WTC11 (cell line): ENCODE measurements around the gene NAA60. TPM values are rescaled to one million over a fixed set of nuclear protein-coding genes. Genes with fewer than 3 reads are reported as not detected.

Experiments used
- ATAC-seq: fragments of 200-7000 bp; cut with Tn5 transposase; 2 replicates; pipeline ENCODE4 v1.10.0; 2021; ENCODE audit warnings: mild to moderate bottlenecking, moderate library complexity
- CTCF ChIA-PET: fragments of 300-600 bp; sonication (Branson Sonifier 250); formaldehyde crosslinking; loops from one replicate; lab custom pipeline; 2021; ENCODE audit warnings: antibody characterized with exemption; lab: Charles Lee
- POLR2A ChIA-PET: fragments of 350-600 bp; sonication (Branson Sonifier 250); formaldehyde crosslinking; loops from one replicate; lab custom pipeline; 2021; ENCODE audit warnings: antibody characterized with exemption; lab: Charles Lee
- DNase-seq: peaks from one replicate; pipeline ENCODE4 v3.0.0; 2021; ENCODE audit warnings: low spot score
- H3K27ac Mint-ChIP-seq: 2 replicates; pipeline ENCODE4 v1.8.0; 2021; ENCODE audit warnings: mixed read lengths
- H3K27me3 Mint-ChIP-seq: 2 replicates; pipeline ENCODE4 v1.8.0; 2021; ENCODE audit warnings: low read depth, mild to moderate bottlenecking, moderate library complexity, mixed read lengths
- H3K36me3 Mint-ChIP-seq: 2 replicates; pipeline ENCODE4 v1.8.0; 2021; ENCODE audit warnings: mixed read lengths
- H3K4me1 Mint-ChIP-seq: 2 replicates; pipeline ENCODE4 v1.8.0; 2022; ENCODE audit warnings: mixed read lengths
- H3K4me3 Mint-ChIP-seq: 2 replicates; pipeline ENCODE4 v1.8.0; 2021; ENCODE audit warnings: mild to moderate bottlenecking, moderate library complexity, mixed read lengths
- H3K9me3 Mint-ChIP-seq: 2 replicates; pipeline ENCODE4 v1.8.0; 2021; ENCODE audit warnings: mixed read lengths
- AR ChIP-seq: fragments of 250-450 bp; sonication (Bioruptor Pico); IDR thresholded peaks from 2 replicates; pipeline ENCODE4 v1.9.0; 2021; ENCODE audit warnings: mild to moderate bottlenecking
- CTCF ChIP-seq: fragments of 200-600 bp; IDR thresholded peaks from 2 replicates; pipeline ENCODE4 v1.8.0; 2022; ENCODE audit warnings: antibody characterized with exemption
- E2F5 ChIP-seq: sonication (generic); formaldehyde crosslinking; IDR thresholded peaks from 2 replicates; pipeline ENCODE4 v1.8.1; 2022; ENCODE audit warnings: mild to moderate bottlenecking, moderate library complexity, missing genetic modification reagents
- EMX1 ChIP-seq: fragments of 250-450 bp; sonication (Bioruptor Pico); IDR thresholded peaks from 2 replicates; pipeline ENCODE4 v1.8.0; 2021; ENCODE audit warnings: mild to moderate bottlenecking
- FOXP1 ChIP-seq: sonication (generic); formaldehyde crosslinking; IDR thresholded peaks from 2 replicates; pipeline ENCODE4 v1.8.0; 2022; ENCODE audit warnings: missing genetic modification reagents, mild to moderate bottlenecking, moderate library complexity, borderline replicate concordance
- FOXP4 ChIP-seq: sonication (generic); formaldehyde crosslinking; IDR thresholded peaks from 2 replicates; pipeline ENCODE4 v1.8.0; 2022; ENCODE audit warnings: mild to moderate bottlenecking, missing genetic modification reagents
- GABPB1 ChIP-seq: sonication (generic); formaldehyde crosslinking; IDR thresholded peaks from 2 replicates; pipeline ENCODE4 v1.8.1; 2023; ENCODE audit warnings: mild to moderate bottlenecking, missing genetic modification reagents
- JUN ChIP-seq: sonication (generic); formaldehyde crosslinking; IDR thresholded peaks from 2 replicates; pipeline ENCODE4 v1.8.0; 2023; ENCODE audit warnings: mild to moderate bottlenecking, missing genetic modification reagents
- KAT7 ChIP-seq: sonication (generic); formaldehyde crosslinking; IDR thresholded peaks from 2 replicates; pipeline ENCODE4 v1.8.1; 2023; ENCODE audit warnings: missing genetic modification reagents, mild to moderate bottlenecking, borderline replicate concordance
- MAX ChIP-seq: sonication (generic); formaldehyde crosslinking; IDR thresholded peaks from 2 replicates; pipeline ENCODE4 v1.8.0; 2022; ENCODE audit warnings: mild to moderate bottlenecking, missing genetic modification reagents
- MXD4 ChIP-seq: fragments of 250-450 bp; sonication (Bioruptor Pico); IDR thresholded peaks from 2 replicates; pipeline ENCODE4 v1.8.0; 2021; ENCODE audit warnings: mild to moderate bottlenecking, moderate library complexity, borderline replicate concordance
- NFE2L1 ChIP-seq: sonication (generic); formaldehyde crosslinking; IDR thresholded peaks from 2 replicates; pipeline ENCODE4 v1.8.1; 2023; ENCODE audit warnings: missing genetic modification reagents
- SP1 ChIP-seq: sonication (generic); formaldehyde crosslinking; conservative IDR thresholded peaks from 2 replicates; pipeline ENCODE4 v1.8.1; 2022; ENCODE audit warnings: missing genetic modification reagents
- TEAD4 ChIP-seq: sonication (generic); formaldehyde crosslinking; IDR thresholded peaks from 2 replicates; pipeline ENCODE4 v1.8.0; 2022; ENCODE audit warnings: mild to moderate bottlenecking, missing genetic modification reagents
- ZBTB21 ChIP-seq: sonication (generic); formaldehyde crosslinking; IDR thresholded peaks from 2 replicates; pipeline ENCODE4 v1.8.1; 2023; ENCODE audit warnings: mild to moderate bottlenecking, missing genetic modification reagents, borderline replicate concordance
- ZNF121 ChIP-seq: sonication (generic); formaldehyde crosslinking; IDR thresholded peaks from 2 replicates; pipeline ENCODE4 v1.8.0; 2023; ENCODE audit warnings: missing genetic modification reagents
- ZNF671 ChIP-seq: fragments of 250-450 bp; sonication (Bioruptor Pico); IDR thresholded peaks from 2 replicates; pipeline ENCODE4 v1.8.0; 2021; ENCODE audit warnings: mild to moderate bottlenecking
- total RNA-seq: library from RNA; stranded (reverse); gene quantifications from 3 replicates; pipeline ENCODE4 v1.2.3, GENCODE V29; 2021
- TF ChIP-seq, protein P1 (sequence below): fragments of 250-450 bp; sonication (Bioruptor Pico); IDR thresholded peaks from 2 replicates; pipeline ENCODE4 v1.9.0; 2021; ENCODE audit warnings: moderate library complexity, mild to moderate bottlenecking, inconsistent platforms, borderline replicate concordance
- TF ChIP-seq, protein P2 (sequence below): sonication (generic); formaldehyde crosslinking; conservative IDR thresholded peaks from 2 replicates; pipeline ENCODE4 v1.8.1; 2022; ENCODE audit warnings: mild to moderate bottlenecking, missing genetic modification reagents
- TF ChIP-seq, protein P3 (sequence below): fragments of 250-450 bp; sonication (Bioruptor Pico); conservative IDR thresholded peaks from 2 replicates; pipeline ENCODE4 v1.9.0; 2021; ENCODE audit warnings: mild to moderate bottlenecking
- TF ChIP-seq, protein P4 (sequence below): sonication (generic); formaldehyde crosslinking; IDR thresholded peaks from 2 replicates; pipeline ENCODE4 v1.8.1; 2023; ENCODE audit warnings: mild to moderate bottlenecking, missing genetic modification reagents, moderate library complexity

NAA60 gene
- total RNA-seq, 1 experiment from 2014 or later: 50.3 TPM

DNA sequence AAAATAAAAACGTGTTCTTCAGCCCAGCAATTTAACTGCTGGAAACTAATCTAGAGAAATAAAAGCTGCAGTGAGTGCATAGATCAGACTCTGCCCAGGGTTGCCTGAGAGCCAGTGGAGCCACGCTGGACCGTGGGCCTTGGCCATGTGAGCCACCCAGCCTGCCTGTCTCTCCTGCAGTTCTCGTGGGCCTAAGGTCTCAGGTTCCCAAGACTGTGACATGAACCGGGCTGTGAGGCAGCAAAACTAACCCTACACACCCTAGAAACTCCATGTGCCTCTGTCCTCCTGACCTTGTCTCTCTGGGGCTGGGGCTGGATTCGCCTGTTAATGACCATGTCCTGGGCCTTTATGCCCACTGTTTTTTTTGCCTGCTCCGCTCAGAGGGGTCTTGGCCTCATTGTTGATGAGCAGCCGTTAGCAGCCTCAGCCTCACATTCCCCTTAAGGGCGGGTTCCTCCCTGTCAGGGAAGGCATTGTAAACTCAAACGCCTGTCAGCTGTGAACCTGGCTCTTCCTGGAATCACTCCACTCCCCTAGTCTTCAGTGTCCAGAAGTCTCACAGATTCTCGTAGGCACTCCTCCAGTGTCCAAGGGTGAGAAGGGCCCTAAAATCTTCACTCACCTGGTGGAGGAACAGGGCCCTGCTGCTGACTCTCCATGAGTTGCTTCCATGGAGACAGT, 34.9 kb downstream of the NAA60 start:
- Mint-ChIP-seq H3K27me3 (no peaks in the 10 kb centered on the region), H3K4me1 (peaks cover 10% of the 10 kb centered on the region), H3K36me3 (peaks cover 33% of the 10 kb centered on the region), H3K9me3 (no peaks in the 10 kb centered on the region)
- POLR2A ChIA-PET: no interaction called here
- TF ChIP-seq, protein P1, sequence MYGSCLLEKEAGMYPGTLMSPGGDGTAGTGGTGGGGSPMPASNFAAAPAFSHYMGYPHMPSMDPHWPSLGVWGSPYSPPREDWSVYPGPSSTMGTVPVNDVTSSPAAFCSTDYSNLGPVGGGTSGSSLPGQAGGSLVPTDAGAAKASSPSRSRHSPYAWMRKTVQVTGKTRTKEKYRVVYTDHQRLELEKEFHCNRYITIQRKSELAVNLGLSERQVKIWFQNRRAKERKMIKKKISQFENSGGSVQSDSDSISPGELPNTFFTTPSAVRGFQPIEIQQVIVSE (CRISPR knock-in tag): no peak
- TF ChIP-seq, protein P2, sequence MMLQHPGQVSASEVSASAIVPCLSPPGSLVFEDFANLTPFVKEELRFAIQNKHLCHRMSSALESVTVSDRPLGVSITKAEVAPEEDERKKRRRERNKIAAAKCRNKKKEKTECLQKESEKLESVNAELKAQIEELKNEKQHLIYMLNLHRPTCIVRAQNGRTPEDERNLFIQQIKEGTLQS (CRISPR knock-in tag): no peak
- TF ChIP-seq JUN (no peak), AR (CRISPR knock-in tag) (no peak), GABPB1 (CRISPR knock-in tag) (no peak), E2F5 (CRISPR knock-in tag) (no peak), CTCF (no peak), FOXP1 (CRISPR knock-in tag) (no peak), ZNF671 (CRISPR knock-in tag) (no peak), EMX1 (CRISPR knock-in tag) (no peak), NFE2L1 (CRISPR knock-in tag) (no peak)
- TF ChIP-seq, all 79 proteins: peak for 0
- no peak for DNase-seq
- CTCF ChIA-PET: no interaction called here
- Mint-ChIP-seq H3K4me3 (no peak overlapping the region), H3K27ac (peak overlapping the region; percentile 69; the same call in 1 of the 2 replicates)
- no peak for ATAC-seq

DNA sequence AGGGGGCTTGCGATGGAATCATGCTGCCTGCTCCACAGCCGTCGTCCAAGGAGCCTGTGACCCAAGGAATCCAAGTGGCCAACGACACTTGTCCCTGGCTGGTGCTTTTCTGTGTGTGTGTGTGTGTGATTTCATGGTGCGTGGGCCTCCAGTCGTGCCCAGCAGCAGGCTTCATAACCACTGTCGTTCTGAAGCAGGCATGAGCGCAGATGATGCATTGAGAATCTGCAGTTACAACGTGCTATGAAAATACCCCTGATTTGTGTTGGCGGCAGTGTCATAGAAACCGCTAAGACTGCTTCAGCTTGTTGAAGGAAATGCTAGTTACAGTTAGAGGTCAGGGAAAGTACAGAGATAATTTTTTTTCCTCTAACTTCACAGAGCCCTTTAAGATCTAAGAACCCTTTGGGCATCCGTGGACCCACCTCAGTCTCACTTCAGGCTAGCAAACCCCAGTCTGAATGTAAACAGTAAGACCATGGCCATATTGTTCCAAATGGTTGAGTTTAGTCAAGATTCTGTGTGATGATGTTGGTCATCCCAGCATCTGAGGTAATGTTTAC, 36.3 kb downstream of the NAA60 start:
- peaks cover 41% of the 10 kb centered on the region for H3K36me3 Mint-ChIP-seq
- ChIA-PET POLR2A (no interaction called here), CTCF (no interaction called here)
- peaks cover 10% of the 10 kb centered on the region for H3K4me1 Mint-ChIP-seq
- H3K4me3 Mint-ChIP-seq: no peak overlapping the region
- H3K27me3 Mint-ChIP-seq: no peaks in the 10 kb centered on the region
- H3K27ac Mint-ChIP-seq: no peak overlapping the region
- H3K9me3 Mint-ChIP-seq: no peaks in the 10 kb centered on the region
- no peak for DNase-seq
- TF ChIP-seq, protein P3, sequence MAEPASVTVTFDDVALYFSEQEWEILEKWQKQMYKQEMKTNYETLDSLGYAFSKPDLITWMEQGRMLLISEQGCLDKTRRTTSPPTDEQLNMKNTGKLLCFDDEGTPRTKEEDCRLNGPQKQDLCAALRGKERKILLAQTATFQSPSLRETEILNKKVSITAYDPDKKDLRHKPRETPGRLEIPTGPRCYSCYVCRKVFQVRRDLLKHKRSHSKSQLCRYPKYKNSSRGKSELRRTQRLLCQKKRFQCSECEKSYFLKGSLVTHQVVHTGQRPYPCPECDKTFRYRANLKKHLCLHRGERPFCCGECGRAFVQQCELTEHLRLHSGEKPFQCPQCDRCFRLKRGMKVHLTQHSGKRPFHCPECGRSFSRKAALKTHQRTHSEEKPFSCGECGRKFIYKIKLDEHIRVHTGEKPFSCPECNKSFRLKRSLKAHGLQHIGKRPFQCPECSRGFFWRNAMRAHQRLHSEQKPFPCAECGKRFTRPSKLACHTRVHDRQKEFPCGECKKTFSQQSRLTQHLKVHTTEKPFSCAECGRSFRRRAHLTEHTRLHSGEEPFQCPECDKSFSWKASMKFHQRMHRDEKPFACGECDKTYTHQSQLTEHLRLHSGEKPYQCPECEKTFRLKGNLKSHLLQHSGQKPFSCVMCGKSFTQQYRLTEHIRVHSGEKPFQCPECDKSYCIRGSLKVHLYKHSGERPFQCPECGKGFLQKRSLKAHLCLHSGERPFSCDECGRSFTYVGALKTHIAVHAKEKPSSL (CRISPR knock-in tag): no peak
- no peak for TF ChIP-seq TEAD4 (CRISPR knock-in tag)
- TF ChIP-seq KAT7 (CRISPR knock-in tag): no peak
- TF ChIP-seq MAX (CRISPR knock-in tag): no peak
- no peak for TF ChIP-seq ZNF121 (CRISPR knock-in tag)
- no peak for TF ChIP-seq ZBTB21 (CRISPR knock-in tag)
- TF ChIP-seq MXD4 (CRISPR knock-in tag): no peak
- no peak for TF ChIP-seq FOXP4
- TF ChIP-seq, protein P4, sequence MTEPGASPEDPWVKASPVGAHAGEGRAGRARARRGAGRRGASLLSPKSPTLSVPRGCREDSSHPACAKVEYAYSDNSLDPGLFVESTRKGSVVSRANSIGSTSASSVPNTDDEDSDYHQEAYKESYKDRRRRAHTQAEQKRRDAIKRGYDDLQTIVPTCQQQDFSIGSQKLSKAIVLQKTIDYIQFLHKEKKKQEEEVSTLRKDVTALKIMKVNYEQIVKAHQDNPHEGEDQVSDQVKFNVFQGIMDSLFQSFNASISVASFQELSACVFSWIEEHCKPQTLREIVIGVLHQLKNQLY: no peak
- no peak for TF ChIP-seq SP1 (CRISPR knock-in tag)
- TF ChIP-seq, all 79 proteins: peak for 0
- no peak for ATAC-seq
